HL-60 (cell line): ENCODE measurements around the gene AP1AR.

Source experiments
- POLR2AphosphoS5 ChIP-seq: IDR thresholded peaks from 2 replicates; pipeline ENCODE4 v1.6.1; 2012; ENCODE audit warnings: low read depth
- SPI1 ChIP-seq: IDR thresholded peaks from 2 replicates; pipeline ENCODE4 v1.6.1; 2012; ENCODE audit warnings: low read depth, mild to moderate bottlenecking, borderline replicate concordance
- TF ChIP-seq, protein P1 (sequence below): IDR thresholded peaks from one replicate; pipeline ENCODE4 v1.5.1; 2011; ENCODE audit warnings: low read length, control low read depth, inconsistent platforms; ENCODE audit not compliant: insufficient read depth
- TF ChIP-seq, protein P2 (sequence below): IDR thresholded peaks from 2 replicates; pipeline ENCODE4 v1.6.1; 2012; ENCODE audit warnings: low read depth; ENCODE audit not compliant: insufficient replicate concordance

DNA sequence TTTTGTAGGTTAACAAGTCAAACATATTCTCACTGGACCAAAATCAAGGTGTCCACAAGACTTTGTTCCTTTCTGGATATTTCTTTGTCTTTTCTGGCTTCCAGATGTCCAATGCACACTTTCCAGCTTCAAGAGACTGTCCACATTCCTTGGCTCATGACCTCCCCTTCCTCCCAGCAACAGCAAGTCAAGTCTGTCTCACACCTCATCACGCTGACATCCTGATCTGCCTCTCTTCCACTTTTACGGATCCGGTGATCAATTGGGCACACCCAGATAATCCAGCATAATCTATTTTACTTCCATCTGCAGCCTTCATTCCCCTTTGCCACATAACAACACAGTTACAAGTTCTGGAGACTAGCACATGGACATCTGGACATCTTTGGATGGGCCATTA, 44.5 kb downstream of the AP1AR start:
- TF ChIP-seq, protein P1, sequence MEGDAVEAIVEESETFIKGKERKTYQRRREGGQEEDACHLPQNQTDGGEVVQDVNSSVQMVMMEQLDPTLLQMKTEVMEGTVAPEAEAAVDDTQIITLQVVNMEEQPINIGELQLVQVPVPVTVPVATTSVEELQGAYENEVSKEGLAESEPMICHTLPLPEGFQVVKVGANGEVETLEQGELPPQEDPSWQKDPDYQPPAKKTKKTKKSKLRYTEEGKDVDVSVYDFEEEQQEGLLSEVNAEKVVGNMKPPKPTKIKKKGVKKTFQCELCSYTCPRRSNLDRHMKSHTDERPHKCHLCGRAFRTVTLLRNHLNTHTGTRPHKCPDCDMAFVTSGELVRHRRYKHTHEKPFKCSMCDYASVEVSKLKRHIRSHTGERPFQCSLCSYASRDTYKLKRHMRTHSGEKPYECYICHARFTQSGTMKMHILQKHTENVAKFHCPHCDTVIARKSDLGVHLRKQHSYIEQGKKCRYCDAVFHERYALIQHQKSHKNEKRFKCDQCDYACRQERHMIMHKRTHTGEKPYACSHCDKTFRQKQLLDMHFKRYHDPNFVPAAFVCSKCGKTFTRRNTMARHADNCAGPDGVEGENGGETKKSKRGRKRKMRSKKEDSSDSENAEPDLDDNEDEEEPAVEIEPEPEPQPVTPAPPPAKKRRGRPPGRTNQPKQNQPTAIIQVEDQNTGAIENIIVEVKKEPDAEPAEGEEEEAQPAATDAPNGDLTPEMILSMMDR, result no peak
- TF ChIP-seq POLR2AphosphoS5, result no peak
- TF ChIP-seq SPI1, result no peak
- TF ChIP-seq, protein P2, sequence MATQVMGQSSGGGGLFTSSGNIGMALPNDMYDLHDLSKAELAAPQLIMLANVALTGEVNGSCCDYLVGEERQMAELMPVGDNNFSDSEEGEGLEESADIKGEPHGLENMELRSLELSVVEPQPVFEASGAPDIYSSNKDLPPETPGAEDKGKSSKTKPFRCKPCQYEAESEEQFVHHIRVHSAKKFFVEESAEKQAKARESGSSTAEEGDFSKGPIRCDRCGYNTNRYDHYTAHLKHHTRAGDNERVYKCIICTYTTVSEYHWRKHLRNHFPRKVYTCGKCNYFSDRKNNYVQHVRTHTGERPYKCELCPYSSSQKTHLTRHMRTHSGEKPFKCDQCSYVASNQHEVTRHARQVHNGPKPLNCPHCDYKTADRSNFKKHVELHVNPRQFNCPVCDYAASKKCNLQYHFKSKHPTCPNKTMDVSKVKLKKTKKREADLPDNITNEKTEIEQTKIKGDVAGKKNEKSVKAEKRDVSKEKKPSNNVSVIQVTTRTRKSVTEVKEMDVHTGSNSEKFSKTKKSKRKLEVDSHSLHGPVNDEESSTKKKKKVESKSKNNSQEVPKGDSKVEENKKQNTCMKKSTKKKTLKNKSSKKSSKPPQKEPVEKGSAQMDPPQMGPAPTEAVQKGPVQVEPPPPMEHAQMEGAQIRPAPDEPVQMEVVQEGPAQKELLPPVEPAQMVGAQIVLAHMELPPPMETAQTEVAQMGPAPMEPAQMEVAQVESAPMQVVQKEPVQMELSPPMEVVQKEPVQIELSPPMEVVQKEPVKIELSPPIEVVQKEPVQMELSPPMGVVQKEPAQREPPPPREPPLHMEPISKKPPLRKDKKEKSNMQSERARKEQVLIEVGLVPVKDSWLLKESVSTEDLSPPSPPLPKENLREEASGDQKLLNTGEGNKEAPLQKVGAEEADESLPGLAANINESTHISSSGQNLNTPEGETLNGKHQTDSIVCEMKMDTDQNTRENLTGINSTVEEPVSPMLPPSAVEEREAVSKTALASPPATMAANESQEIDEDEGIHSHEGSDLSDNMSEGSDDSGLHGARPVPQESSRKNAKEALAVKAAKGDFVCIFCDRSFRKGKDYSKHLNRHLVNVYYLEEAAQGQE, result no peak
